Measurements from ENCODE around the gene ADAM10.
A peak's percentile ranks its signal among the peaks of the same experiment; 100 is the strongest.
"Not testable (repeated sequence)": the region's sequence is repeated elsewhere in the genome, so short reads cannot be mapped to it uniquely, and the experiment has no call there.

ADAM10 gene, protein sequence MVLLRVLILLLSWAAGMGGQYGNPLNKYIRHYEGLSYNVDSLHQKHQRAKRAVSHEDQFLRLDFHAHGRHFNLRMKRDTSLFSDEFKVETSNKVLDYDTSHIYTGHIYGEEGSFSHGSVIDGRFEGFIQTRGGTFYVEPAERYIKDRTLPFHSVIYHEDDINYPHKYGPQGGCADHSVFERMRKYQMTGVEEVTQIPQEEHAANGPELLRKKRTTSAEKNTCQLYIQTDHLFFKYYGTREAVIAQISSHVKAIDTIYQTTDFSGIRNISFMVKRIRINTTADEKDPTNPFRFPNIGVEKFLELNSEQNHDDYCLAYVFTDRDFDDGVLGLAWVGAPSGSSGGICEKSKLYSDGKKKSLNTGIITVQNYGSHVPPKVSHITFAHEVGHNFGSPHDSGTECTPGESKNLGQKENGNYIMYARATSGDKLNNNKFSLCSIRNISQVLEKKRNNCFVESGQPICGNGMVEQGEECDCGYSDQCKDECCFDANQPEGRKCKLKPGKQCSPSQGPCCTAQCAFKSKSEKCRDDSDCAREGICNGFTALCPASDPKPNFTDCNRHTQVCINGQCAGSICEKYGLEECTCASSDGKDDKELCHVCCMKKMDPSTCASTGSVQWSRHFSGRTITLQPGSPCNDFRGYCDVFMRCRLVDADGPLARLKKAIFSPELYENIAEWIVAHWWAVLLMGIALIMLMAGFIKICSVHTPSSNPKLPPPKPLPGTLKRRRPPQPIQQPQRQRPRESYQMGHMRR
- 172 to 176 reads per million in 2 donors for total RNA-seq

DNA sequence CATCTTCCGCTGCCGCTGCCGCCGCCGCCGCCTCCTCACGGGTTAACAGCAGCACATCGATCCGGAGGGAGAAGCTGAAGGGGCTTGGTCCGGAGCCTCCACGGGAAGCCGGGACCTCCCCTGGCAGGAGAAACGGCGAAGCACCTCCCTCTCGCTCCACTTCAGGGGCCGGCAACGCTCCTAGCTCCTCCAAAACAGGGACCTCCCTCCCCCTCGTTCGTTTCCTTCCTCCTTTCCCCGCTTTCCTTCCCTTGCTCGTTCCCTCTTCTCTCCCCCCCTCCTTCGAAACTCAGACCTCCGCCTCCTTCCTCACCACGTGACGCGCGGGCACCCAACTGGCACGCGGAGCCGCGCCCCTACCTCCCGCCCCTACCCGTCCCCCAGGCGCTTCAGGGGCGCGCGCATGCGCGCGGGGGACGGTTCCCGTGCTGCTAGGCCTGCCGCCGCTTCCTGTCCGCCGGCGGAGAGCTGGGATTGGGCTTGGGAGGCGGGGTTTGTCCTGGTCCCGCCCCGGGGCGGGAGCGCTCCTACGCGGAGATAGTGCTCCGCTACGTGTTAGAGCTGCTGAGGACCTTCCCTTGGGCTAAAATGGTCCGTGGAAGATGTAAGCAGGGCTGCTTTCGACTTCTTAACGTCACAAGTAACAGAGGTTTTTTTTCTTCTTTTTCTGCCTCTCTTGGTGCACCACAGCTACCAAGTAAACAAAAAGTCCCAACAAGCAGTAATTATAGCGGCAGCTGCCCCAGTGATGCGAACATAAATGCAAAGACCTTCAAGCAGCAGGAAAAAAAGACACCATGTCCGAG lies at the start of gene ADAM10:
Gene ADAM10, minus strand, starts transcription at position 176 of the 806 bp plus-strand sequence. Its CDS starts 173 bp downstream, at position 3.
- peak; percentile 100 for DNase-seq

DNA sequence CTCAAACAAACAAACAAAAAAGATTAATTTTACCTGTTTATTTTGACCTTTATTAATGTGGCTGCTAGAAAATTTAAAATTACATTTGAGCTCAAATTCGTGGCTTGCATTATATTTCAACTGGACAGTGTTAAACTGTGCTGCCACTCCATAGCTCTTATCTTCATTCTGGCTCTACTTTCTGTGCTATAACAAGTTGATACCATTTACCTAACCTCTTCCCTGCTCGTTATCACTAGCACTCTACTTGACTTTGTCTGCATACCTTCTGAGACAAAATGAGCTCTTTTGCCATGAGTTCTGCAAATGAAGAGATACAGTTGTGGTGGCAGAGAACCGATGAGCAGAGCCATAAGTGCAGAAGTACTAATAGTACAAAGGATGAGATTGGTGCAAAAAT lies 48.0 kb upstream of the ADAM10 start:
- DNase-seq, result no peak

DNA sequence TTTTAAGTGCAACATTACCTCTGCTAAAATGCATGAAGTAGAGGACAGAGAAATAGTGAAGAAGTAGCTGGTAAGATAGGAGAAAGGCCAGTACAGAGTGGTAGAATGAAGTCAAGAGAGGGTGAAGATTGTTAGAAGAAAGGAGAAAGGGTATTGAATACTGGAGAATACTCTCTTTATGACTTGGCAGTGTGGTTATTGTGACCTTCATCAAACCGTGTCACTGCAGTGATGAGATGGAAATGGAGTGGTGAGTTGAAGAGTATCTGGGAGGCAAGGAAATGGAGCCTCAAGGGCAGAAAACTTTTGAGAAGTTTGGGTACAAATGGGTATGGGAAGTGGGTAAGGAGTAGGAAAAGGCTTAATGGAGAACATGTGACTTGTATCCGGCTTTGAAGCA lies 46.3 kb upstream of the ADAM10 start:
- DNase-seq, result no peak

DNA sequence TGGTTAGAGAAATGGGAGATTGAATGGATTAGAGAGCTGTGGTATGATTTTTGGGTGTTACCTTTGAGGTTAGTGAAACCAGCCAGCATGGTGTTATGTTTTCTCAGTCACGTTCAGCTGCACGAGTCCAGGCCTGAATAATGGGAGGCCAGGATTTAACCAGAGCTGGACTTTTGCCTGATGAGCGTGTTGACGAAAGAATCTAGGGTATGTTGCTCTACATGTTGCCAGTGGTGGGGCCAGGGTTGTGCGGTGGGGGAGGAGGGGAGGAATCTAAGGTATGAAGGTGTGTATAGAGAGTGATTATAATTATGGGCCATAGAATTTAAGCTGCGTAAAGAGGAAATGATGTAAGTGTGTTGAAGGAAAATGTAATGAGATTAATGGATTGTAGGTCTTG lies 44.4 kb upstream of the ADAM10 start:
- no peak for DNase-seq

DNA sequence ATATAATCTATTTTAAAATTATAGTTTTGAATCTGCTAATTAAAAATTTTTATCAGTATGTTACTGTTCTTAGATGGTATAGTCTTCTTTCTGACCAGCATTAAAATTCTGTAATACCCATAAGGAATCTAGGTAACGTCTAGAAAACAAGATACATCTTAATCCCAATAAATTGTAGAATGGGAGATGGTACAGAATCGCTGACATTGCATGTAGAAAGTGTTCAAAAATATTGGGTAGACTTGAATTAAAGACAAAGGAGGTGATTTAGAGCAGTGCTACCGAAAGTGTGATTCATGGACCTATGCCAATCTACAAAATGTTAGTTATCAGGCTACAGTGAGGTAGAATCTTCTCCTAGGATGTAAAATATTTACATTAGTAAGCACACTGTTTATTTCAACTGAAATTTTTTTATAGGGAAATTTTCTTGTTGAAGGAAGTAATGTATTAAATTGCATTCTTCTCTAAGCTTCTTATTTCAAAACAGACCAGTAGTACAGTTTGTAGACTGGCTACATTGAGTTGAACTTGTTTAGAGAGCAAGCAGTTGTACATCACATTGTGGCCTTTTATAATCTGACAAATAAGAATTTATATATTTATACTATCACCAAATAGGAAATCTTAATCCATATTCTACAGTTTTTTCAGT lies 38.7 kb upstream of the ADAM10 start:
- no peak for DNase-seq

DNA sequence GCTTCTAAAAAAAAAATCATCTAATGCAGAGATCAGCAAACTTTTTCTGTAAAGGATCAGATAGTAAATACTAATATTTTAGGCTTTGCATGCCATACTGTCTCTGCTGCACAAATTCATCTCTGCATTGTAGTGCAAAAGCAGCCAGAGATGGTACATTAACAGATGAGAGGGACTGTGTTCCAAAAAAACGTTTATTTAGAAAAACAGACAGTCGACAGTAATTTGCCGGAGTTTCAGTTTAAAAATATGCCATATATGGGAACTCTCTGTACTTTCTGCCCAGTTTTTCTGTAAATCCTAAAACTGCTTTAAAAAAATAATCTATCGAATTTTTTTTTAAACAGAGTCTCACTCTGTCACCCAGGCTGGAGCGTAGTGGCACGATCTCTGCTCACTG lies 35.8 kb upstream of the ADAM10 start:
- no peak for DNase-seq

DNA sequence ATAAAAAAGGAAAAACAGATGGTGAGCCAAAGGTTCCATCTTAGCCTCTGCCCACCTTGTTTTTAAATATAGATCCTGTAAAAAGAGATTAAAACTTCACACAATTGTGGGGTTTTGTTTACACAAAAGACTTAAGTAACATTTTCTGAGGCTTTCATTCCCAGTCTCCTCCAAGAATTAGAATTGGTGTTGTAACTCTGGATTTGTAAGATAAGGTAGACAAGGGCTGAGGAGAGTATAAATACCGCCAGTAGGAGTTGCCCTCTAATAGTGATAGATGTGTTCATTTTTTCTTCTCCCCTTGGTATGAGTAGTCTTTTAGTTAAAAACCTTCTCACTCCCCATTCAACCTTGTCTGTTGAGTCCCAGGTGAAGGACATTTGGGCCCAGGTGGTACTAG lies 30.0 kb upstream of the ADAM10 start:
- no peak for DNase-seq

DNA sequence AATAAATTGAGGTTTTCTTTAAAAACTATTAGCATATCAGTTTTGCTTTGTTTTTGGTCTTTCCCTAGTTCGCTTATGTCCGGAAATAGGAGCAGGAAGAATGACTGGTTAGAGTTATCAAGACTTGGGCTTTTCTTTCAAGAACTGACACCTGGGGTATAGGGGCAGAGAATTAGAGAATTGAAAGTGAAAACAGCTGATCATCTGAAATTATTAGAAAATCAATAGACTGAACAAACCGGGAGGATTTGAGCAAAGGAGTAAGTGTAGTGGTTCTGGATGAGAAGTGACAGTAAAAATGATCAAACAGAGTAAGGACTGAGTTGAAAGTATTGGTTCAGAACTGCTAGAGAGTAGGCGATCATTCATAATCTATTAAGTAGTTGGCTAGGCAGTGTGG lies 27.6 kb upstream of the ADAM10 start:
- DNase-seq, result no peak

DNA sequence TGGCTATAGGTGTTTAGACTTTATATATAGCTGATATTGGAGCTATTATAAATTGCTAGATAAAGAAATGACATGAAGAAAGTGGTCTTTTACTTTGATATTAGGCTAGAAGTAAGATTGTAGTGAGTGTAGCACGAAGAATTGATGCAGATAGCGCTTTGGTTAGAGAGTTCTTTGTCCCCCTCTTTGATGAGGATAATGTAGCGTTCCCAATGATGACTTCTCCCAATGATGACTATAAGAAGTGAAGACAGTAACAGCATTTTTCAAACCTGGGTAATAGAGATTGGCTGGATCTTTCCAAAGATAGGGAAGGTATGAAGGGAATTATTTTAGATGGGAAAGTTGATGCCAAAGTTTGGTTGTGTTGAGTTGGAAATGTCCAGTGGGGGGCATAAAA lies 25.9 kb upstream of the ADAM10 start:
- DNase-seq, result no peak

DNA sequence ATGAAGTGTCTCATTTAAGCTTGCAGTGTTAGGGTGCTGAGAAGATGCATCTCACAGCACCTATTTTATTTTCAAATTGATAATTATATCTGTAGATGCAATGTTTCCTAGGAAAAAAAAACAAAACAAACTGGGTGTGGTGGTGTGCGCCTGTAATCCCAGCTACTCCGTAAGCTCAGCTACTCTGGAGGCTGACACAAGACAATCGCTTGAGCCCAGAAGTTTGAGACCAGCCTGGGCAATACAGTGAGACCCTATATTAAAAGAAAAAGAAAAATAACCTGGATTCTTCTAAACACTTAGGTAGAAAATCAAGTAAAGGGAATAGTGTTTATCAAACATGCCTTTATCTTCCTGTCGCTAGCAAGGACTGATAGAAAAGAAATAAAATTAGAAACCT lies 23.5 kb upstream of the ADAM10 start:
- DNase-seq, result no peak

DNA sequence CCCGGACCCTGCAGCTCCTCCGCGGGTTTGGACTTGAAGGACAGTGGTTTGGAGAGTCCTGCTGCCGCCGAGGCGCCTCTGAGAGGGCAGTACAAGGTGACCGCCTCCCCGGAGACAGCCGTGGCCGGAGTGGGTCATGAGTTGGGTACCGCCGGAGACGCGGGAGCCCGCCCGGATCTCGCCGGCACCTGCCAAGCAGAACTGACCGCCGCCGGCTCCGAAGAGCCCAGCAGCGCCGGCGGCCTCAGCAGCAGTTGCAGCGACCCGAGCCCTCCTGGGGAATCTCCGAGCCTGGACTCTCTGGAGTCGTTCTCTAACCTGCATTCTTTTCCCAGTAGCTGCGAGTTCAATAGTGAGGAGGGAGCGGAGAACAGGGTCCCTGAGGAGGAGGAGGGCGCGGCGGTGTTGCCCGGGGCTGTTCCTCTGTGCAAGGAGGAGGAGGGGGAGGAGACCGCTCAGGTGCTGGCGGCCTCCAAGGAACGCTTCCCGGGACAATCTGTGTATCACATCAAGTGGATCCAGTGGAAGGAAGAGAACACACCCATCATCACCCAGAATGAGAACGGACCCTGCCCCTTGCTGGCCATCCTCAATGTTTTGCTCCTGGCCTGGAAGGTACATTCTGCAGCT lies 22.2 kb upstream of the ADAM10 start:
- peak; percentile 15 for DNase-seq

DNA sequence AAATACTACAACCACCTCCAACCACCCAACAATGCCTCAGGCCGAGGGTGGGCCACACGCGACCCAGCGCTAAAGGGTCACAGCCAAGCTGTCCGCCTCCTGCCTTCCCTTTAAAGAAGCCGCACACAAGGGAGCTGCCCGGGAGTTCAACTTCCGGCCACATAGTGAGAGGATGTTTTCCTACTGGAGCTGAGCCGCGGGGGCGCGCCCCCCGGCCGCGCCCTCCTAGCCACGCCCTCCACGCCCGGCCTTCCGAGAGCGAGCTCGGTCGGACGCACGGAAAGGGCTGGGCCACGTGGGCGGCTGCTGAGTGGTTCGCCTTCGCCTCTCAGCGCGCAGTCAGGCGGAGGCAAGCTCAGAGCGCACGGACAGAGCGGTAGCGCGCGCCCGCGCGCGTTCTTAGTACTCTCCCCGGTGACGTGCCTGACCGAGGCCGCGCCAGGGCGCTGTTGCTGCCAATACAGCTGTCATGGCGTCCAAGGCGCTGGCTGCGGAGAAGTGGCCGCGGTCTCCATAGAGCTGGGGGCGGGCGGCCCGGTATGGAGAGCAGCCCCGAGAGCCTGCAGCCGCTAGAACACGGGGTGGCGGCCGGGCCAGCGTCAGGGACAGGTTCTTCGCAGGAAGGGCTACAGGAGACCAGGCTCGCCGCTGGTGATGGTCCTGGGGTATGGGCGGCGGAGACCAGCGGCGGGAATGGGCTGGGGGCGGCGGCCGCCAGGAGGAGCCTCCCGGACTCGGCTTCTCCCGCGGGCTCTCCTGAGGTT lies 21.5 kb upstream of the ADAM10 start, which contains the start of gene MINDY2:
Gene MINDY2, plus strand, starts transcription at position 446 of the 764 bp plus-strand sequence. Its CDS starts 94 bp downstream, at position 540.
- peak; percentile 93 for DNase-seq

DNA sequence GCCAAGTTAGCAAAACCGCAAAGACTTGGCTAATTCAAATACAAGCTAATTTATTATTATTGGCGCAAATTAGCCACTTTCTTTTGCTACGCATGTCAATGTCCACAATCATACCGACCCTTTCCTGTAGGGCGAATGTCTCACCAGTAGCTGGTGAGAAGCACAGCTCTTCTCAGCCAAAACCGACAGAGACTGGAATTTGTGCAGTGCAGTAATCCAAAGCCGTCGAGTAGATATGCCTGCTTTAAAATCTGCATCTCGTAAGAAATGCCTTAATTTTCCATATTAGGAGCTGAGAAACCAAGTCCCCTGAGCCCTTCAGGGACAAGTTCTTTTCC lies 21.0 kb upstream of the ADAM10 start:
- no peak for DNase-seq

DNA sequence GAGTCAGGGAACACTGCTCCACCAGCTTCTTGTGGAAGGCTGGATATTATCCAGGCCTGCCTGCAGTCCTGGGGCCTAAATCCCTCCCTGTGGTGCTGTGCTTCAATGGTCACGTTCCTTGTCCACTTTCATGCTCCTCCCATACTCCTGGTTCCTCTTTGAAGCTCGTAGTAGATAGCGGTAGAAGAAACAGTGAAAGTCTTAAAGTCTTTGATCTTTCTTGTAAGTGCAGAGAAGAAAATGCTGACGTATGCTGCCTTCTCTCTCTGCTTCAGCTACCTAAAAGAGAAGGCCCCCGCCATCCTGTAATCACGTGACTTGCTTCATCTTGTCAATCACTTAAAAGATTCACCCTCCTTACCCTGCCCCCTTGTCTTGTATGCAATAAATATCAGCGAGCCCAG lies 19.1 kb upstream of the ADAM10 start:
- not testable (repeated sequence) for DNase-seq

DNA sequence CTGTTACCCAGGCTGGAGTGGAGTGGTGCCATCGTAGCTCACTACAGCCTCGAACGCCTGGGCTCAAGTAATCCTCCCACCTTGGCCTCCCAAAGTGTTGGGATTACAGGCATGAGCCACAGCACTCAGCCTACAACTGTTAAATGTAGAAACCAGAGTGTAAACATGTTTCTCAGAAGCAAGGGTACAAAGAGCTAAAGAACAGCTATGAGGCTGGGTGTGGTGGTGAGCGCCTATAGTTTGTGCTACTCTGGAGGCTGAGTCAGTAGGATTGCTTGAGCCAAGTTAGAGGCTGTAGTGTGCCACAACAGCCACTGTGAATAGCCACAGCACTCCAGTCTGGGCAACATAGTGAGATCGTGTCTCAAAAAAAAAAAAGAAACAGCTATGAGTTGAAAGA lies 16.8 kb upstream of the ADAM10 start:
- no peak for DNase-seq

DNA sequence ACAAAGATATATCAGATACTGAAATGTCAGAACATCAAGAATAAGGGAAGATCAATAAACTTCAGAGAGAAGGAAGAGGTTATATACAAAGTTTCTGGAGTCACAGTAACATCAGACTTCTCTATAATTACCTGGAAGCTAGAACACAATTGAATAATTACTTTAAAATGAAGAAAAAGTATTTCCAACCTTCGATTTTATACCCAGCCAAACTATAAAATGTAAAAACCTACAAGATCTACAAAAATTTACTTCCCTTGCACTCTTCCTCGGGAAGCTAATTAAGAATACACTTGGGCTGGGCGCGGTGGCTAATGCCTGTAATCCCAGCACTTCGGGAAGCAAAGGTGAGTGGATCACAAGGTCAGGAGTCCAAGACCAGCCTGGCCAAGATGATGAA lies 15.0 kb upstream of the ADAM10 start:
- no peak for DNase-seq

DNA sequence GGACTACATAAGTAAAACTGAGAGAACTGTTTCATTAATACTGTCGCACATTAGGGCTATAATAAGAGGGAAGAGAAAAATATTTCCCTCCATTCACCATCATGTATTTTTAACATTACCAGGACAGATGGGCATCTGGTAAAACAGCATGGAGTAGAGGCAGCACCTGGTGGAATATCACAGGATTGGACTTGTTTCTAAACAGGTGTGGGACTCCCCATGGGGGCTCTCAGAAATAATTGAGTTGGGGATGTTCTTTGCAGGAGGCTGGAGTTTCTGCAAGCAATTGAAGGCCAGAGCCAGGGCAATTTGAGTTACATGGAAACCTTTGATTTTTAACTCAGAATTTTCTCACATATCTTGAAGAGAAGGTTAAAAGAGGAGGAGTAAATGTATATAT lies 13.2 kb upstream of the ADAM10 start:
- DNase-seq, result no peak

DNA sequence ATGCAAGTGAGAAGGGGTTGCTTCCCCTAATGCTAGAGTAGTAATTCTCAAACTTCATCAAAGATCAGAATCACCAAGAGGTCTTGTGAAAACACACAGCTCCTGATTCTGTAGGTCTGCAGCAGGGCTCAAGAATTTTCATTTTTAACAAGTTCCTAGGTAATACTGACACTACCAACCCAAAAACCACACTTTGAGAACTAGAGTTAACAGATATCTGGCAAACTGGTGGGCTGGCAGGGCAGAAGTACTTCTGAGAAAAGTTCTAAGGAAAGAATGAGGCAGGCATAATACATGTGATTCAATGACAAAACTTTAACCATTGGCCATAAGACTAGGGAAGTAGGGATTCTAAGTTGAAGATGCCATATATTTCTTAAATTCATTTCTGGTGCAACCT lies 12.8 kb upstream of the ADAM10 start:
- no peak for DNase-seq

DNA sequence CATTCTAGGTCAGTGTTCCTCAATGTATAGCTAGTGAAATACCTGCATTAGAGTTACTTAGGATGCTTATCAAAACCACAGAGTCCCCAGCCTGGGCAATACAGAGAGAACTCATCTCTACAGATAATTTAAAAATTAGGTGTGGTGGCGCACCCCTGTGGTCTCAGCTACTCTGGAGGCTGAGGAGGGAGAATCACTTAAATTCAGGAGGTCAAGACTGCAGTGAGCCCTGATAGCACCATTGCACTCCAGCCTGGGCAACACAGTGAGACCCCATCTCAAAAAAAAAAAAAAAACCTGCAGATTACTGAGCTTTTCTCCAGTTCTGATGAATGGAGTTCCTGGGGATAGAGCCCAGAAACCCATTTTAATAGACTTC lies 11.5 kb upstream of the ADAM10 start:
- no peak for DNase-seq

DNA sequence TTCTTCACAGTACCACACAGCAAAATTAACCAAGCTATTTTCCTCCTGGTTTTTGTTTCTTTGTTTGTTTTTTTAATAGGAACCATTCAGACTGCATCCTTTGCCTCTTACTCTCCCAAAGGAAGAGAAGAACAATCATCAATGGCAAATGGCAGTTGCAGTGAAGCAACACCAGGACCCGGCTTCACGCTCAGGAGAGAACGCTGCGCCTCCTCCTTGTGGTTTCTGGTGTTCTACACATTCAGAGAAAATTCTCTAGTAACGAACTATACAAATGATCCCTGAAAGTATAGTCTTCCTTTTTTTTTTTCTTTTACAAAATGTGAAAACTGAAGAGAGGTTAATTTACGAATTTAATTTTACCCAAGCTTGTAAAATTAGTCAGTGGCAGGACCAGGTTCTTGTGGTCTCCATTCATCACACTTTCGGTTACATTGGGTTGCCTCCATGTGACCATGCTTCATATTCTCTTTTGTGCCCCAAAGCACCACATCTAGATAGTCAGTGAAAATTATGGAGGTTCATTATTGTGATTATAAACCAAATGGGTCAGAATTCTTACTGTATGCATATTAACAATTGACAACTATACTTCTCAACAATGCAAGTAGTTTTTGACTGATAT lies 11.0 kb upstream of the ADAM10 start:
- no peak for DNase-seq

DNA sequence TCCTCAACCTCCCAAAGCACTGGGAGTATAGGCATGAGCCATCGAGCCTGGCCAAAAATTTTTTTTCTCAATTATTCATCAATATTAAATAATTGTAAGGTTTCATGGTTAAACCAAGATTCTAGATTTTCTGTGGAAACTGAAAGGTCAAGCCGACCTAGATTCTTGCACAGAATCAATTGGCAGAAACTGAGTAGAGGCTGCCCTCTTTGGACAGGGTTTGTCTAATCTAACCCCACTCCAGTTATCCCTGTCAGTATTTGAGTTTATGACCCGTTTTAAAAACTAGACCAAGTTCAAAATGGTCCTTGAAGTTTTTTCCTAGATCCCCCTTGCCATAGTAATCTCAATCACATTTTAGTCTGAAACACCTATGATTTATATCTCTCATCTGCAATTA lies 8.6 kb upstream of the ADAM10 start:
- no peak for DNase-seq

All from activated gamma-delta T cell (primary cell).